A673 (cell line): ENCODE measurements around the gene ARHGAP22.

Experiments
- CTCF ChIP-seq: fragments of 300-800, 200-600 bp; sonication (generic); conservative IDR thresholded peaks from 2 replicates; pipeline ENCODE4 v1.5.1; 2017; ENCODE audit warnings: low read depth, mild to moderate bottlenecking, antibody characterized with exemption, low read length, moderate library complexity, mixed read lengths
- EZH2 ChIP-seq: fragments of 200-600 bp; sonication (generic); IDR thresholded peaks from 2 replicates; pipeline ENCODE4 v1.6.1; 2017; ENCODE audit warnings: borderline replicate concordance, low read depth, mild to moderate bottlenecking, mixed read lengths, antibody characterized with exemption, low read length; ENCODE audit not compliant: poor library complexity, severe bottlenecking

- TF ChIP-seq CTCF (no peak), EZH2 (no peak)
These were observed 50.6 kb downstream of the ARHGAP22 start for GRCh38 chr10:48554246-48554645.
